GM13976 (cell line): Measurements from ENCODE around the gene FBLN2.

Experiments
- DNase-seq: peaks from one replicate; pipeline ENCODE4 v3.0.0; 2012; ENCODE audit warnings: low spot score
- in situ Hi-C: fragments of 300-500 bp; cut with MboI; formaldehyde crosslinking; loops from one replicate; pipeline ENCODE4 v1.12.0; 2022; ENCODE audit warnings: low sequenced_read_pairs, mixed read lengths, inconsistent platforms; ENCODE audit not compliant: unreplicated experiment
- TF ChIP-seq, protein P1 (sequence below): IDR thresholded peaks from 2 replicates; pipeline ENCODE4 v1.5.1; 2012; ENCODE audit warnings: borderline replicate concordance, mild to moderate bottlenecking; ENCODE audit not compliant: insufficient read depth; ENCODE audit errors: extremely low read depth, missing control alignments, control extremely low read depth

FBLN2 gene

DNA sequence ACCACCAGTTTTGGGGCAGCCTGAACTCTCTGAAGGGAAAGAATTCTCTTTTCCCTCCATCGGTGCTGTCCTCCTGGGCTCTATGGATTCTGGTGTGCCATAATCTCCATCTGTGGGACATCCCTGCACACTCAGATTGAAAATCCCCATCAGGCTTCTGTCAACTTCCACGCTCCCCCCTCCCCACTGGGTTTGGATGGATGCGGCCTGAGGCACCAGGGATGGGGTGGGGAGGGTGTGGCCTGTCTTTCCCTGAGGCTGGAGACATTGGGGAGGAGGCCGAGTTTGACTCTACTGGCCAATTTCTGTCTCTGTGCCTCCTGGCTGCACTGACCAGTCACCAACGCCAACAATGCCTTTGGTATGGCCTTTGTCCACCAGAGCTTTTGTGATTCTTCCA, 16.3 kb upstream of the FBLN2 start:
- no peak for DNase-seq
- TF ChIP-seq, protein P1, sequence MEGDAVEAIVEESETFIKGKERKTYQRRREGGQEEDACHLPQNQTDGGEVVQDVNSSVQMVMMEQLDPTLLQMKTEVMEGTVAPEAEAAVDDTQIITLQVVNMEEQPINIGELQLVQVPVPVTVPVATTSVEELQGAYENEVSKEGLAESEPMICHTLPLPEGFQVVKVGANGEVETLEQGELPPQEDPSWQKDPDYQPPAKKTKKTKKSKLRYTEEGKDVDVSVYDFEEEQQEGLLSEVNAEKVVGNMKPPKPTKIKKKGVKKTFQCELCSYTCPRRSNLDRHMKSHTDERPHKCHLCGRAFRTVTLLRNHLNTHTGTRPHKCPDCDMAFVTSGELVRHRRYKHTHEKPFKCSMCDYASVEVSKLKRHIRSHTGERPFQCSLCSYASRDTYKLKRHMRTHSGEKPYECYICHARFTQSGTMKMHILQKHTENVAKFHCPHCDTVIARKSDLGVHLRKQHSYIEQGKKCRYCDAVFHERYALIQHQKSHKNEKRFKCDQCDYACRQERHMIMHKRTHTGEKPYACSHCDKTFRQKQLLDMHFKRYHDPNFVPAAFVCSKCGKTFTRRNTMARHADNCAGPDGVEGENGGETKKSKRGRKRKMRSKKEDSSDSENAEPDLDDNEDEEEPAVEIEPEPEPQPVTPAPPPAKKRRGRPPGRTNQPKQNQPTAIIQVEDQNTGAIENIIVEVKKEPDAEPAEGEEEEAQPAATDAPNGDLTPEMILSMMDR: no peak
- in situ Hi-C loops: no loop called here

GRCh38 chr3:13533885-13534301, 15.0 kb upstream of the FBLN2 start:
- in situ Hi-C loops: no loop called here
- no peak for DNase-seq
- TF ChIP-seq, protein P1: no peak

DNA sequence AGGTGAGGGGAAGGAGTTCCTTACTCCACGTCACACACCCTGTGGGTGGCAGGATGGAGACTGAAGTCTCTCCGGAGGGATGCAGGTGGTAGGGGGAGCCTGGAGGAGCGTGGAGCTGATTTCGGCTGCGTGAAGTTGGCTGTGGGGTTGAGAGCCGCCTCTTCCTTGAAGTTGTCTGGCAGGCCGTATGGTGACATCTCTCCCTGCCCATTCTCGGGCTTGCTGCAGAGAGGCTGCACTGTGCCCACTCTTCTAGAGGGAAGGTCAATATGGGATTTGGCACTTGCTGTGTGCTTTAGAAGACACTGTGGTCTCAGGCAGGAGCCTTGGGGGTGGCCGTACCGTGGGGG, 13.4 kb upstream of the FBLN2 start:
- no peak for DNase-seq
- in situ Hi-C loops: no loop called here
- TF ChIP-seq, protein P1: no peak

DNA sequence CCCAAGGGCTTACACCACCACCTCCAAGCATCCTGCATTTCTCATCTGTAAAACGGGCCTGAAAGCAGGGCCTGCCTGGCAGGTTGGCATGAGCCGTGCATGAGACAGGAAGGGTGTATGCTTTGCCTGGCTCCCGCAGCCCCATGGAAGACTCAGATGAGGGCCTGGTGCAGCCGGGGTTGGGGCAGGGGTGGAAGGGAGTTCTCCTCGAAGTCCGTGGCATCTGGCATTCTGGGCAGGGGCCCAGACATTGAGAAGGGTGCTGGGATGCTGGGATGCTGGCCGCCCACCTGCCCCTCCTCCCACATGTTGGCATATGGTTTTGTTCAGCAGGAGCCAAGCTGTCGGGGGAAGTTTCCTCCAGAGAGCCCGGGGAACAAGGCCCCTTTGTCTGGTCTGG, 13.0 kb upstream of the FBLN2 start:
- no peak for DNase-seq

GRCh38 chr3:13536432-13536831, 12.5 kb upstream of the FBLN2 start:
- TF ChIP-seq, protein P1: no peak
- no peak for DNase-seq
- in situ Hi-C loops: no loop called here

More for the DNA sequence above, 13.0 kb upstream of the FBLN2 start:
- in situ Hi-C loops: no loop called here
- TF ChIP-seq, protein P1: no peak

- no peak for DNase-seq
- in situ Hi-C loops: no loop called here
- TF ChIP-seq, protein P1: no peak
Observed at GRCh38 chr3:13536832-13537231, 12.1 kb upstream of the FBLN2 start.
